Suprapubic skin (tissue), 3 donors: ENCODE data around the gene MT2A.

Source experiments
- CTCF ChIP-seq, 2 donors: fragments of 200-600 bp in 1 of 2; fragments of 450-650 bp in 1 of 2; sonication (generic) in 1 of 2; IDR thresholded peaks; one replicate each; pipeline ENCODE4 v1.5.1; 2016 to 2019; ENCODE audit warnings: antibody characterized with exemption in 2 of 2, mild to moderate bottlenecking in 1 of 2, moderate library complexity in 1 of 2
- EP300 ChIP-seq: sonication (generic); formaldehyde crosslinking; IDR thresholded peaks from one replicate; pipeline ENCODE4 v1.6.1; 2017; ENCODE audit warnings: antibody characterized with exemption
- POLR2A ChIP-seq, 2 donors: fragments of 450-650 bp; IDR thresholded peaks; one replicate each; pipeline ENCODE4 v1.6.1; 2017; ENCODE audit warnings: antibody characterized with exemption in 2 of 2, mild to moderate bottlenecking in 2 of 2, moderate library complexity in 2 of 2

DNA sequence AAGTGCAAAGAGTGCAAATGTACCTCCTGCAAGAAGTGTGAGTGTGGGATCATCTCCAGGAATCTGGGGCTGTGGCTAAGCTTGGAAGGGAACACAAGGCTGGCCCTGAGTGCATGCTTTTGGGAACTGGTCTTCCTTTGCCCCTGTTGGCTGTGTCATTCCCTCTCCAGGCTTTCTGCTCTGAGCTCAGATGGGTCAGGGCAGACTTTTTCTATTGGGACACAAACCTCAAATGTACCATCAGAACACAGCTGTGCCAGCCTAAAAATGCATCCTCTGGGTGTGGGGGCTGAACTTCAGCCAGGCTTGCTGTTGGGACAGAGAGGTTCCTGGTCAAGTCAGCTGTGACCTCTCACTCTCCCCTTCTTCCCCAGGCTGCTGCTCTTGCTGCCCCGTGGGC is 44.2 kb downstream of the MT2A start:
- no peak for TF ChIP-seq EP300
- TF ChIP-seq CTCF (IDR thresholded peaks at IDR 0.05): no peak
- no peak for TF ChIP-seq POLR2A (IDR thresholded peaks at IDR 0.05)
